GM21825 (cell line): ENCODE data around the gene RELB.
"Not testable (repeated sequence)": the region's sequence is repeated elsewhere in the genome, so short reads cannot be mapped to it uniquely, and the experiment has no call there.

ENCODE experiments used
- ATAC-seq: cut with Tn5 transposase; IDR thresholded peaks from one replicate; pipeline ENCODE4 v1.9.1; 2021; ENCODE audit warnings: mild to moderate bottlenecking, moderate library complexity; ENCODE audit not compliant: unreplicated experiment

The RELB gene

GRCh38 chr19:45001087-45001739, at the start of gene RELB:
Gene RELB (plus strand): TSS chr19:45001464. CDS start chr19:45001580, 116 bp downstream.
- ATAC-seq, result peak; percentile 46

- no peak for ATAC-seq
These were observed 47.0 kb upstream of the RELB start for GRCh38 chr19:44954278-44954648.

GRCh38 chr19:44954649-44955504, 46.4 kb upstream of the RELB start, which contains the start of gene CLPTM1:
Gene CLPTM1 (plus strand): TSS chr19:44955380. CDS start chr19:44955396, 16 bp downstream.
- peak; percentile 67 for ATAC-seq

GRCh38 chr19:44955505-44956439, 45.5 kb upstream of the RELB start:
- ATAC-seq, result peak; percentile 25

- ATAC-seq, result no peak
These were observed 43.7 kb upstream of the RELB start for GRCh38 chr19:44957526-44957925.

GRCh38 chr19:44958090-44958489, 43.2 kb upstream of the RELB start:
- no peak for ATAC-seq

GRCh38 chr19:44959691-44960090, 41.6 kb upstream of the RELB start:
- ATAC-seq, result no peak

- ATAC-seq, result no peak
These were observed 40.1 kb upstream of the RELB start for GRCh38 chr19:44960906-44961728.

- no peak for ATAC-seq
These were observed 39.4 kb upstream of the RELB start for GRCh38 chr19:44961821-44962220.

GRCh38 chr19:44968118-44968517, 33.1 kb upstream of the RELB start:
- no peak for ATAC-seq

- ATAC-seq, result no peak
These were observed 32.6 kb upstream of the RELB start for GRCh38 chr19:44968670-44969069.

GRCh38 chr19:44969437-44969836, 31.8 kb upstream of the RELB start:
- ATAC-seq, result no peak

GRCh38 chr19:44971451-44971850, 29.8 kb upstream of the RELB start:
- not testable (repeated sequence) for ATAC-seq

GRCh38 chr19:44972802-44973201, 28.5 kb upstream of the RELB start:
- no peak for ATAC-seq

- no peak for ATAC-seq
These were observed 27.1 kb upstream of the RELB start for GRCh38 chr19:44973982-44974735.

GRCh38 chr19:44974857-44975256, 26.4 kb upstream of the RELB start:
- no peak for ATAC-seq

GRCh38 chr19:44975444-44975843, 25.8 kb upstream of the RELB start:
- no peak for ATAC-seq

GRCh38 chr19:44984005-44984404, 17.3 kb upstream of the RELB start:
- no peak for ATAC-seq

- no peak for ATAC-seq
These were observed 15.8 kb upstream of the RELB start for GRCh38 chr19:44985445-44985844.
